HL-60/S4 treated with phorbol 12-myristate 13-acetate at 8.2 ng/mL for 4 days and 3 days (cell line): ENCODE results near the gene CLSTN2.

ENCODE experiments used
- in situ Hi-C: fragments of 300-500 bp; cut with MboI; formaldehyde crosslinking; loops from 2 replicates; pipeline ENCODE4 v1.15.0; 2022; ENCODE audit warnings: low sequenced_read_pairs

The CLSTN2 gene

DNA sequence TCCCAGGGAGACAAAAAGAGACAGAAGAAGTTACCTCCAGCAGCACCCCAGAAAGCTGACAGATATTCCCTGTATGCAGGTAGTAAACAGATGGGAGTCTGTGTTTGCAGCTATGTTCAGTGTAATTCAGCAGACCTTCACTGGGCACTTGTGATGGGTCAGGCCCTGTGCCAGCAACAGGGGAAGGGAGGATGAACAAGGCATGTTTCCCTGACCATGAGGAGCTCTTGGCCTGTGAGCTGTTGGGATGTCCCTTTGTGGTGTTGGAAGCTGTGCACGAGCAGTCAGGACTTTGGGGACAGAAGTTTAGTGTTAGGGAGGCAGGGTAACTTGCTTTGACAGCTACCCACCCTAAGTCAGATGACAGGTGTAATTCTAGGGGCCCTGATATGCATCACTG, 636.9 kb downstream of the CLSTN2 start:
- in situ Hi-C loops: no loop called here

DNA sequence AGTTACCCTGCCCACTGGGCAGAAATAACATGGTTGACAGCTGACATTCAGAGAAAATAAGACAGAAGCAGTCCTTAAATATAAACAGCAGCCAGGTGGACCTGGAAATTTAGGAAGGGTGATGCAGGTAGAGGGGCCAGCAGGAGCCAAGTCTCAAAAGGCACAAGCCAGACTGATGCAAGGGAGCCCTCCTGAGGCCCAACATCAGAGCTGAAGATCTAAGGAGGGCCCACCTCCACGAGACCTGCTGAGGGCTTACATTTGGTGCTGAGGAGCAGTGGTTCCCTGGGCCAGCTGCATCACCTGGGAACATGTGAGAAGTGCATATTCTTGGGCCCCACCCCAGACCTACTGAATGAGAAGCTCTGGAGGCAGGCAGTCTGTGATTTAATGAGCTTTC, 637.3 kb downstream of the CLSTN2 start:
- in situ Hi-C loops: no loop called here

DNA sequence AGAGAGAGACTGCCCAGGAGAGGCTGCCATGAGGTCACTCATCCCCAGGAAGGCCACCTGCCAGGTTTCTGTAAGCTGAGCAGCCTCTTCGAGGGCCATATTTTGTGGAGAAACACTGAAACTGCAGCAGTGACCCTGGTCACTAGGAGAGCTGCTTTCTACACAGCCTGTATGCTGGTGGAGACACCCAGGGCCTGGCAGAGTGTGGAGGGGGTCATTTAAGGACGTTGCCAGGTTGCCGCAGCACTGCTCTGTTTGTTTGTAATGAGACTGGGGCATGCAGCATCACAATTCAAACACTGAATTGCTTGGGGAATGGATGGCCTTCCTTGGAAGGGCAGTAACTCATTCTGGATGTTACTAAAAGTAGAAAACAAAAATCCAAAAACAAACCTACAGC, 638.0 kb downstream of the CLSTN2 start:
- in situ Hi-C loops: no loop called here

DNA sequence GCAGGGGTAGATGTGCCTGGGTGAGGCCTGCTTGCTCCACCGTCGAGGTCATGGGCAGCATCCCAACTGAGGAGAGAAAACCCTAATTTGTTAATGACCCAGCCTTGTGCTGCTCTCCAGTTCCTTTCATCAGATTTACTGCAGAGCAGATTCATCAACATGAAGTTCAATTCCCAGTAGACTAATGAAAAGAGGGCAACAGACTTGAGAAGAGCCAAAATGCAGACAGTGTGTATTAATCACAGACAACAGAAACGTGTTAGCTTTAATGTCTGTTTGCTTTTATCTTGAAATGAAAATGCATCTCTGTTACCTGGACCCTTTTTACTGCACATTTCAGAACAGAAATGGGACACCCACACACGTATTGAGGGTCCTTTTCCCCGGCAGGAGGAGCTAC, 639.4 kb downstream of the CLSTN2 start:
- in situ Hi-C loops: no loop called here

DNA sequence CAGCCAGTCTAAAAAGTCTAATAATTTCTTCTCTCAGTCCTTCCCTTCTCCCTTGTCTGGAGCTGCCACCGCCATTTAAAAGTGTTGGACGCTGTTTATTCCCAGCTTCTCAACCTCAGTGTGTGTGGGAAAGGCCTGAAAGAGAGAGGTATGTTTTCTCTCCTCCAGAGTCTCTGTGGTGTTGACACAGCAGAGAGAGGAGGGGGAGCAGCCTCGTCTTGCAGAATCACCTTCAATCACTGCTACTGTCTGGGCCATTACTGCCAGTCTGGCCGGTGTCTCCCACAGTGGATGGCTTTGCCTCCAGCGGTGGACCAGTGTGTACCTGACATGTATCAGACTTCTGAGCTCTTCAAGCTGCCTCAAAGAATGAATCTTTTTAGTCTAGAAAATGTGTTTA, 641.5 kb downstream of the CLSTN2 start:
- in situ Hi-C loops: no loop called here

DNA sequence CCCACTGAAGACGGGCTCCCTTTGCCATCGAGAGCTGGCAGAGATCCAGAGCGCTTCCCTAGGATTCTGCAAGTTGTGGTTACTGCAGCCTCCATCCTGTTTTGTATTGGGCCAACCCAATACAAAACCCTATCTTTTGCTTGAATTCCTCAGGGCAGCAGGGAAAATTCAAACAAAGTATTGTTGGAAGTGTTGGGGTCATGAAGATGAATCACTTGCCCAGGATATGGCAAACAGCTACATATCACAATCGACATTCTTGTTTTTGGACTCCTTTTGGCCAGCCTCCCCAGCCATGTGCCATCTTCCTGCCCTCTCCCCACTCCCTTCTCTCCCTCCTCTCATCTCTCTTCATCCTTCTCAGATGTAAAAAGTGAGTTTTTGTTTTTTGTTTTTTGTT, 642.9 kb downstream of the CLSTN2 start:
- in situ Hi-C loops: no loop called here

DNA sequence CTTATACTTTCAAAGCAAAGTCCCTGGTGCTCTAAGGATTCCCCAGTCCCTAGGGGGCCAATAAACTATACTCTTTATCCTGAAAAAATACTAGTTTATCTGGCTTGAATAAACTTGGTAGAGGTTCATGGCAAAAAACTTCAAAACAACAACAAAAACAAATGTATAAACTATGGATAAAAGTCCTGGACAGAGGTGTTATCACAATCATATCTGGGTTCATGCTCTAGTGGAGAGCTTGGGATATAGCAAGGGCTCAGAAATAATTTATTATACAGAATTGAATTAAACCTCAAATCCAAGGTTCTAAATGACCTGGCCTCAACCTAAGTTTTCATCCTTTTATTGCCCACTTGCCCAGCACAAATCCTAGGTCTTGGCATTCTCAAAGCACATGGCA, 644.3 kb downstream of the CLSTN2 start:
- in situ Hi-C loops: no loop called here

DNA sequence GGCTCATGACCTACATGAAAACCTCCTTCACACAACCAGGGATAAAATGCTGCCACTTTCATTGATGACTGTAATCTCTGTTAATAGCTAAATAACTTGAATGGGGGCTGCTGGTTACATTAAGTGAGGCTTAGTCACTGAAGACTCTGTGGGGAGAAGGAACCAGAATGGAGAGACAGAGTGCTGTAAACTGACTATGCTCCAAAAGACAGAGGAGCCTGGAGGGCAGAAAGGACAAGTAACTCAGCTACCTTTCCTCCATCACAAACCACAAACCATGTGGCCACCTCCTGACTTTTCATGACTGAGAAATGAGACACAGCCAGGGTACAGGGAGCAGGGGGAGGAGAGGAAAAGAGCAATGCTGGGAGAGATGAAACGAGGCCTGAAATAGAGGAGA, 645.8 kb downstream of the CLSTN2 start:
- in situ Hi-C loops: no loop called here

DNA sequence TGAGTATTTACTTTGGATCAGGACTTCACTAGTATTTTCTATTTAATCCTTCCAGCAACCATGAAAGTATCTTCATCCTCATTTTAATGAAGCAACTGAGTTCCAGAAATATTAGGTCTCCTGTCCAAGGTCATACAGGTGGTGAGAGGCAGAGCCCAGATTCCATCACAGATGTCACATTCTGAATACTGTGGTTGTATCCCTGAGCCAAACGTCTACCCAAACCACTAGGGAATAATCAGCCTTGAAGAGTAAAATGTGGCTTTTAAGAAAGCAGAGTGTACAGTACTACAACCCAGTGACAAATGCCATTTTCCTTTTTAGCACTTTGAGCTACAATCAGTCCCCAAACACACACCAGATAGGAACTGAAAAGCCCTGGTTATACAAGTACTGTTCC, 649.6 kb downstream of the CLSTN2 start:
- in situ Hi-C loops: no loop called here

DNA sequence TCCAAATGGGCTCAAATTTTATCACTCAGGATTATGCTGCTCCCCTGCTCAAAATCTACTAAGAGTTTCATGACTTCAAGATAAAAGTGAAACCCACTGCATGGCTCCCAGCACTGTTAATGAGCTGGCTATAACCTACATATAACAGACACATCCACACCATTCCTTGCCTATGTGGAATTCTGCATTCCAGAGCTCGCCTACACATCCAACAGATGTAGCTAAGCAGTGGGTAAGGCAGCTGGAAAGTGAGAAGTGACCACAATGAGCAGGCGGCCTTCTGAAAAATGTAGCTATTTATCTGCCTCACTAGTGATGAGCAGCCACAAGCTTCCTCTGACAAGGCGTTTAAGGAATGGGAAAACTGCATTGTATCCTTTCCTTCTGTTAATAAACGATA, 650.8 kb downstream of the CLSTN2 start:
- in situ Hi-C loops: no loop called here

DNA sequence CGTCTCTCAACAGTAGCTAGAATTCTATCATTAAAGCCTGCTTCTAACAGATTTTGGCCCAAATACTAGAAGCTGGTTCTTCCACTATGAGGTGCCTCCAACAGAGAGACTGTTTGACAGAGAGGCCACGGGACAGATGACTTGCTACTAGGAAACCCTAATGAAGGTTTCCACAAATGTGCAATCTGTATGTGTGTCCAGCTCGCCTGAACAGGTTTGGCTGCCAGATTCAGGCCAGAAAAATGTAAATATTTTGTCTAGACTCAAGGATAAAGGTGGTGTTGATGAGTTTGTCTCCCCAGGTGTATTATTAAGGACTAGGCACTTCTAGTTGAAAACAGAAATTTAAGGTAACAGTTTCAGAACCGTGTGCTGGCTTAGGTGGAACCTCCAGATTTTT, 651.3 kb downstream of the CLSTN2 start:
- in situ Hi-C loops: no loop called here

DNA sequence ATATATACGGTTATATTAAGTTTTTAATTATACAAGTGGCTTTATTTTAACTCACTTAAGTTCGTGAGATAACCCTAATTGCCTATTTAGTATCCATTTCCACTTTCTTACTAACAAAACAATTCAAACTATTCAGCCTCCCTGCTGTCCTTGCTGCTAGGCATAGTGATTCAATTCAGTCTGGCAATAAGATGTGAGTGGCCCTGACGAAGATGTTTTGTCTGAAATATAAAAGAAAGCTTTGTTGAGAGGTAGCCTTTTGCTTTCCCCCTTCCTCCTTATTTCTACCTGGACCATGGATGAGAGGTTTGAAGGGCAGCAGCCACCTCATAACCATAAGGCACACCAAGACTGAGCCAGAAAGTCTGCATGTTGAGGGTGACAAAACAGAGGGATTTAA, 653.6 kb downstream of the CLSTN2 start:
- in situ Hi-C loops: no loop called here

DNA sequence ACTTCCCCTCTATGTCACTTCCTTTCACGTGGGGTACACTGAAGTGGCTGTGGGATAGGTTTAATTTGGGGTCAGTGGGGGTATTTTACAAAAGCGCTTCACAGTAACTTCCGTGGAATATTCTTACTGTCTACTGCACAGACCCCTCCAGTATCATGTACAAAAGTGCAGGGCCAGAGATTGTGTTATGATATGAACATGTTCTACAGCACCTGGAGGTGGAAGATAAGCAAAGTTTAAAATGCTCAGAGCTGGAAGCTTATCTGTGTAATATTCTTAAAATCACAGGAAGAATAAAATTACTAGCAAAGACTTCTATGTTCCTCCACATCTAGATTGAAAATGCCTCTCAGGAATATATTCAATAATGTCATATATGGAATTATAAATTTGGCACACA, 658.8 kb downstream of the CLSTN2 start:
- in situ Hi-C loops: no loop called here

DNA sequence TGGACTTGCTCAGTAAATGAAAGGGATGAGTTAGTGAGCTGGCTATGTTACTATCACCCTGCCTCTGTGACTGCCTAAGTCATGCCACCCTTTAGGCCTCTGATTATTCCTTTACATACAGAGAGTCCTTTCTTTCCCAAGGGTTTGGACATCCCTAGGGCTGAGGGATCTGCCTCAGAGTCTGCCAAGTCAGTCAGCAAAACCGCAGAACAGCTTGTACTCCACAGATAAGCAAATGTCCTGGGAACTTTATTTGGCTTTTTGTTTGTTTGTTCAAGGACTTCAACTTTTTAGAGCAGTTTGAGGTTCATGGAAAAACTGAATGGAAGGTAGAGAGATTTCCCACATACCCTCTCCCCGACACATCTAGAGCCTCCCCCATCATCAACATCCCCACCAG, 660.3 kb downstream of the CLSTN2 start:
- in situ Hi-C loops: no loop called here

DNA sequence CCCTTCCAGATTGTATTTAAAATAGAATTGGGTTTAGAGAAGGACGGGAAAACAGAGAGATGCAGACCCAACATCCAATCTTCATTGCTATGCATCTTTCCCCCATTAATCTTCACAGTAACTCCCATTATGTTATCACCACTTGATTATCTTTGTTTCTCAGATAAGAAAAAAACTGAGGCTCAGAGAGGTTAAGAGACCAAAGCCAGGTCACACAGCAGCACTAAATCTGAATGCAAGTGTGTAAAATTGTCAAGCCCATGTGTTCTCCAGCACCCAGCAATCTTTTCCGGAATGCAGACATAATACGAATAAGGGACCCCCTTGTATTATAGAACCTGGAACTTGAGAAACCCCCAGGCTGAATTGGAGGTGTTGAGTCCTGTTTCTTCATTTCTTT, 662.4 kb downstream of the CLSTN2 start:
- in situ Hi-C loops: no loop called here

DNA sequence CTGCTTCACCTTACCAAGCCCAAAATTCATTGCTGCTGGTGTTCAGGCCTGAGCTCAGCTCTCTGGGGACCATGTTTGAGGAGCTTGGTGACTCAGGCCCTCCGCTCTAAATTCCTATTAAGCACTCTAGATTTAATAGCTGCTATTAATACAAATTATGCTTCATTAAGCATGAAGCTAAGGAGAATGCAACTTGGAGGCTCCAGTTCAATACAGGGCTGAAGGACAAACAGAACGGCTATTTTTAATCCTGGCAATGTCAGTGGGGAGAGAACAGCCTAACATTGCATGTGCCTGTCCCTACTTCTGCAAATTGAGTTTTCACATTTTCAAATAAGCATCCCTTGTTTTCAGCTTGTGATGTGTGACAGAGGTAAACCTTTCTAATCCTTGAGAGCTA, 662.8 kb downstream of the CLSTN2 start:
- in situ Hi-C loops: no loop called here

DNA sequence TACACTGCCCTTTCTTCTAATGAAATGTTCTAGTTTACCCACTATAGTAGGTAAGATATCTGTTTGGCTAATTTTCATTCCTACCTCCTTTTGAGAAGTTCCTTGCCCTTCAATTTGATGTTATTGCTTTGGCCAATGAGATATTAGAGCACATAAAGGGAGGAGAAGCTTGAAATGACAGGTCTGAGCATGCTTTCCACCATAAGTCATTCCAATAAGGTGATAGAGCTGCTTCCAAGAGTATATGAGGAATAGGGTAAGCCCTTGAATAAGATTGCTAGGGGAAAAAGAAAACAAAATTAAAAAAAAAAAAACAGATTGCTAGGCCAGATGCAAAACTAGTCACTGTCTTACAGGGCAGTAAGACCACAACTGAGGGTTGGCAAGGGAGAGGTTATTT, 664.0 kb downstream of the CLSTN2 start:
- in situ Hi-C loops: no loop called here

DNA sequence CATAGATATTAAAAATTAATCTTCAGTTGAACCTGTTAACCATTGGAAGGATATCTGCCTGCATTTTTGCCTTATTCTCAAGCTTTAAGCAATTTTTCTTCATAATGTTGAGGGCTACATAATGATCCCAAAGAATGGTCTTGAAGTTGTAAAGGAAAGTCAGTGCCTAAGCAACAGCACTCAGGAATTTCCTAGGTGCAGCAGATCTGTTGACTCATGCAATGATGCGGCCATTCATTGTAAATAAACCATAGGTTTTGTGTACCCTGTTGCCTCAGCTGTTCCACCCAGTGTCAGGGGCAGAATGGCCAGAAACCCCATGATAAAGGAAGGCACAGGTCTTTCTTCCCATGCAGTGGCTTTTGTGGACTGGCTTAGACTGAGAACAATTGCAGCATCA, 664.5 kb downstream of the CLSTN2 start:
- in situ Hi-C loops: no loop called here

DNA sequence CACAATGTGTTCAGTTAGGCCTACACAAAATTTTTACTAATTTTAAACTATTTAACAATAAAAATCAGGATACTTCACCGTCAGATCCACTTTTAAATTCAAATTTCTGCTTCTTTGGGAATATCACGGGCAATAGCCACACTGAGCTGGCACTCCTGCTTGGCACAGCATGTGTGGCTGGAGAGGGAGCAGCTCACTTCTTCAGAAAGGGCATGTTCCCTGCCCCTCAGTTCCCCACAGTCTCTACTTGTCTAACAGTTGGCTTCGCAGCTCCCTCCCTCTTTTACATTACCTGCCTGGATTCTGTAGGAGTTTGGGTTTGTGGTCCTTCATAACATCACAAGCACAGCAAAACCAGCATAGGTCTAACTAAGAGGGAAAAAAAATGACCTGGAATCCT, 666.9 kb downstream of the CLSTN2 start:
- in situ Hi-C loops: no loop called here

DNA sequence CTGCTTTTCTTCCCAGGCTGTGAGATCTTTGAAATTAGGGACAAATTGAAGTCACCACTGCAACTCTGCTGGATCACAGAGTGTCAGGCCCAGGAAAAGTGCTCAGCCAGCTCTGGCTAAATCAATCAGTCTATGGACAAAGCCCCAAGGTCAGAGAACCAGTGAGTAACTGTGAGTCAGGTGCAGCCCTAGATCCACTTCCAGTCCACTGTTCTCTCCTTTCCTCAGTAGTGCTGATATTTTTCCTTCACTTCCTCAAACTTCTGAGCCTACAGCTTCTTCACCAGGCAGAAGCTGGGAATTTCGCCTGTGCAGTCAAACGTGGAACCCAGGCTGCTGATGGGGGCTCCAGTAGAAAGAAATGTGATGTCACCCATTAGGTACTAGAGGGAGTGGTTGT, 667.8 kb downstream of the CLSTN2 start:
- in situ Hi-C loops: no loop called here

DNA sequence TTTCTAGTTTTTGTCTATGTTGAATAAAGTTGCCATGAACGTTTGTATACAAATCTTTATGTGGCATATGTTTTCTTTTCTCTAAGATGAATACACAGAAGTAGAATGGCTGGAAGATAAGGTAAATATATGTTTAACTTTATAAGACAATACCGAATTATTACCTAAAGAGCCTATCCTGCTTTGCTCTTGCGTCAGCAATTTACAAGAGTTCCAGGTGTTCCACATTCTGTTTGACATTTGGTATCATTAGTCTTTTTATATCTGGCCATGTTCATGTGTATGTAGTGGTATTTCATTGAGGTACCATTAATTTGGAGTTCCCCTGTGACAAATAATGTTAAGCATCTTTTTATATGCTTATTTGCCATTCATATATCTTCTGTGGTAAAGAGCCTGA, 668.8 kb downstream of the CLSTN2 start:
- in situ Hi-C loops: no loop called here

DNA sequence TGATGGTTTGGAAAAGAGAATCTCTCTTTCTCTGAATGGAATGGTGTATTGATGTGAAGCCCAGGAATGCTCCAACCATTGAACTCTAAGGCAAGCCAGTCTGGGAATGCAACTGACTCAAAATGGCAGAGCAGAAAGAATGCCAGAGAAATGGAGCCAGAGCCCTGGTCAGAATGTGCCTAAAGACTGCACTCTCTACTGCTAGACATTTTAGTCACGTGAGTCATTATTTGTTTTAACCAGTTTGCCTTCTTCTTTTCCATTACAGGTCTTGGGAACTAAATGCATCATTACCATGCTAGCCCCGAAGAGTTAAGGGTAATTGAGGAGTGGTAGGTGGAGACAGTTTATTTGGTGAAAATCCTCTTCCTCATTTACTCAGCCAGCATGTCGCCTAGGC, 675.6 kb downstream of the CLSTN2 start:
- in situ Hi-C loops: no loop called here

DNA sequence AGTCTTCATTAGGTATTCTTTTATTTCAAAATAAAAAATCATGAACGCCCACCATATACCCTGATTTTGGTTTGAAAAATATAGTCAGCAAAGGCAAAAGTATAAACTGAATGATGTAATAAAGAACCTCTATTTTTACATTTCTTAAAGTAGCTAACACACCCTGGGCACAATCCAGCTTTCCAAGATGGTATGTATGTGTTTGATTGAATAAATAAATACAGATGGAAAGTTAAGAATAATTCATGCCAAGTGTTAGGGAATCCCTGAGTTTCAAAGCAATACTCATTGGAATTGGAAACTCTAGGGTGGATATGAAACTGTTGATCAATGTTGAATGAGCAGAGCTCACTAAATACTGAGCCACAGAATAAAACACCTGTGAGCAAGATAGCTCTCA, 679.0 kb downstream of the CLSTN2 start:
- in situ Hi-C loops: no loop called here

DNA sequence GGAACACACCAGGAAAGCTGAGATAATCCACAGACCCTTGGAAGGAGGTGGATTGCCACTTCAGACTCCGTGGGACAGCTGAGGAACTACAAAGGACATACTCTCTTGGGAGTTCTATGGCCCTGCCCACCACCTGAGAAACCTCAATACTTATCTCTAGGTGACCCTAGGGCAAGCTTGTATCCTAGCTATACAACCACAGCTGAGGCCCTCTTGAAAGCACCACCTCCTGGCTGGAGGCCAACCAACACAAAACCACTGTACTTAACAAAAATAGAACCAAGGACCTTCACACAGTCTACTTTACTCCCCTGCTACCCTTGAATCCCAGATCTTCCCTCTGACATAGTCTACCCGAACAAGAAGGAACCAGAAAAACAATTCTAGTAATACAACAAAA, 682.1 kb downstream of the CLSTN2 start:
- in situ Hi-C loops: no loop called here
